SKM-1 (cell line): ENCODE data around the gene KIAA0930.

Source experiments
- DNase-seq: peaks from one replicate; lab custom pipeline; 2025; ENCODE audit not compliant: unreplicated experiment; lab: John Stamatoyannopoulos, UW

The KIAA0930 gene

DNA sequence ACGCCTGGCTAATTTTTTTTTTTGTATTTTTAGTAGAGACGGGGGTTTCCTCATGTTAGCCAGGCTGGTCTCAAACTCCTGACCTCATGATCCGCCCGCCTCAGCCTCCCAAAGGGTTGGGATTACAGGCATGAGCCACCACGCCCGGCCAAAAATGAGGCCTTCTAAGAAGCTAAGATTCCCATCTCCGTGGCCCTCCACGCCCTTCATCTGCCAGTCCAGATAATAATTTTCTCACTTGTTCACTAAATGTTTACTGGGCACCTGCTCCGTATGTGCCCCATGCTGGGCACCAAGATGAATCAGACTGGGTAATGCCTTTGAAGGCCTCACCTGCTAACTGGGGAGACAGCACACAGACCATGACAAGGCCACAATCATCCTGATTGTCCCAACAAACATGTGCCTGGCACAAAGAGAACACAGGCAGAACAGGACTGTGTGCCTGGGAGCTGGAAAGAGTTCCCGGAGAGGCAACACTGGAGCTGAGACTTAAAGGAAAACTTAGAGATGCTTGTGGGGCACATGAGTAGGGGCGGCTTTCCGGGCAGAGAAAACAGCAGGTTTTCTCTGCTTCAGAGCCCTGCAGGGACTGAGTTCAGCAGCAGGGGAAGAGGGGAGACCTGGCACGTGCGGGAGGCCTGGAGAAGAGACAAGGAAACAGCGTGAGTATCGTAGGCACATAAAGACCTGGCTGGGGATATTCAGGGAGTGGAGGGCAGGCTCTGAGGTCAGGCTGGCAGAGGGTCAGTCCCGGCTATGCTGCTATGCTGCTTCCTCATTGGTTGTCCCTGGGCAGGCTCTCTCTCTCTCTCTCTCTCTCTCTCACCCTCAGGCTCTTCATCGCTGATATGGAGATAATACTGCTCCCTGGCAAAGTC is 2.4 kb downstream of the KIAA0930 start:
- DNase-seq: no peak

DNA sequence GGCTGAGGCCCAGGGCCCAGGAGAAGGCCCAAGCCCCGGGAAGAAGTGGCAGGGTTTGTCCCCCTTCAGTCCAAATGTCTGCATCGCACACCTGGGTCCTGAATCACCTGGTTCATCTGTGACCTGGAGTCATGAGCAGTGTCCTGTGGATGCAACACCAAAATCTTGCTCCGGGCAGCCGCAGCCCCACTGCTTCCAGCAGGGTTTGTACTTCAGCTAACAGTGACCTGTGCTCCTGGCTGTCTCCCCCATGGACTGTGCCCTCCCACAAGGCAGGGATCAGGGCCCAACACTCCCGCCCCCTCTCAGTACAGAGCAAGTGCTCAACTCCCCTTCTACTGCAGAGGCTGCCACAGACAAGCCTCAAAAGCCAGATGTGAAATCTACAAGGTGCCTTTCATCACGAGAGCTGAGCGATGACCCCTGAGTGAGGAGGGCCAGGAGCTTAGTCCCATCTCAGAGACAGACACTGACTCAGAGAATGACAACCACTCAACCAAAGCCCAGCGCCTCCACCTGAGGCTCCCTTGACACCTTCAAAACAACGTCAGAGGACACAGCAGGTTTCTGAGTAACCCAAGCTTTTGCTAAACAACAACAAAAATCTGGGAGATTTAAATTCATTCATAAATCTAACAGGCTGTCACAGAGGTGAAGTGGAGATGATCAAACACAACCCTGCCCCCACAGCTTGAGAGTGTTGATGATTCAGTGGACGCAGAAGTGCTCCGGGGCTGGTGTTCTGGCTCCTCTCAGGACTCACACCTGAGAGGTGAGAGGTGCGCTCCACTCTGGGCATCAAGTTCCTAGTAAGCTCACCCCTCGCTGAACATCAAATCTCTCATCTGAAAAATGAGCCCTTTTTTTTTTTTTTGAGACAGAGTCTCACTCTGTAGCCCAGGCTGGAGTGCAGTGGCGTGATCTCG is 3.4 kb downstream of the KIAA0930 start:
- DNase-seq: no peak

- no peak for DNase-seq
Observed at GRCh38 chr22:45235851-45236342, 4.8 kb downstream of the KIAA0930 start.

- DNase-seq: peak; percentile 91
Observed at GRCh38 chr22:45235101-45235777, 5.5 kb downstream of the KIAA0930 start.

- DNase-seq: no peak
Observed at GRCh38 chr22:45233827-45234226, 6.9 kb downstream of the KIAA0930 start.

DNA sequence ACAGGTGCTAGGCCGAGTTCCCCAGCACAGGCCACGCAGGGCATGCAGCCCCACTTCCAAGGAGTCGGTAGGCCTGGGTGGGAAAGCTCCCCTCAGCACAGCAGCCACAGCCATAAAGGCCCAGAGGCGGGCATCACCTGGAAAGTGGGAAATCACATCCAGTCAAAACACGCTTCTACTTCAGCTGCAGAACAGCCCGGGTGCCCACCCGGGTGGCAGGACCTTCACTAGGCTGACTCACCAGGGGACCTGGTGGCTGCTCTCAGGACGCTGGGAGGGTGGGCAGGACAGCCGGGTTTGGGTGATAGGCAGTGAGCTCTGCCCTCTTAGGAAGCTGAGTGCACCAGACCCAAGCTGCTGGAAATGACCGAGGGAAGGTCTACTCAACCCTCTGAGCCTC is 7.3 kb downstream of the KIAA0930 start:
- no peak for DNase-seq

DNA sequence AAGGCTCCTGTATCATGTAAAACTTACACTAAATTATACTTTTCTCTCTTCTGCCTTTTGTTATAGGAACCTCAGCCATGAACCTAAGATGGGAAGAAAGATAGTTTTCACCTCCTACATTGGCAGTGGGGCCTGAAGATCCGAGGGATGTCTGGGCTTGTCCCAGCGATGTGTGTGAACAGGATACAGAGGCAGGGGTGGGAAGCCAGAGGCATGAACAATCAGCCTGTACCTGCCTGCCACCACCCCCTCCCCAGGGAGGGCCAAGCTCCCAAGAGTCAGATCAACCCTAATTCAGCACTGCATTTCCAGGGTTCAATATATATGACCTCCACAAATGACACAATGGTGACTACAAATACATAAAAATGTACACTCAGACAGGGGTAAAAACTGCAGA is 9.4 kb downstream of the KIAA0930 start:
- DNase-seq: no peak

- no peak for DNase-seq
Observed at GRCh38 chr22:45230026-45230721, 10.5 kb downstream of the KIAA0930 start.

DNA sequence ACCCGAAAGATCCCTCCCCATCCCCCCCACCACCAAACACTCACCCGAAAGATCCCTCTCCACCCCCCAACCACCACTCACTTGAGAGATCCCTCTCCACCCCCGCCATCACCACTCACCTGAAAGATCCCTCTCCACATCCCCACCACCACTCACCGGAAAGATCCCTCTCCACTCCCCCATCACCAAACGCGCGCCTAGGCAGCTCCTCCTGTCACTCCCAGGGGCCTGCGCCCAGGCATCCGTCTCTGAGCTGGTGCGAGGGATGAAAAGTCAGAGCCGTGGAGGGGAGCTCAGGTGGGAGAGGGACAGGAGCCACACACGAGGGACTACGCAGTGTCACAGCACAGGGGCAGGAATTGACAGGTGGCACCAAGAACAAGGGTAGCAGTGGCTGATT is 11.5 kb downstream of the KIAA0930 start:
- DNase-seq: no peak

- DNase-seq: peak; percentile 51
Observed at GRCh38 chr22:45228401-45228754, 12.3 kb downstream of the KIAA0930 start.

DNA sequence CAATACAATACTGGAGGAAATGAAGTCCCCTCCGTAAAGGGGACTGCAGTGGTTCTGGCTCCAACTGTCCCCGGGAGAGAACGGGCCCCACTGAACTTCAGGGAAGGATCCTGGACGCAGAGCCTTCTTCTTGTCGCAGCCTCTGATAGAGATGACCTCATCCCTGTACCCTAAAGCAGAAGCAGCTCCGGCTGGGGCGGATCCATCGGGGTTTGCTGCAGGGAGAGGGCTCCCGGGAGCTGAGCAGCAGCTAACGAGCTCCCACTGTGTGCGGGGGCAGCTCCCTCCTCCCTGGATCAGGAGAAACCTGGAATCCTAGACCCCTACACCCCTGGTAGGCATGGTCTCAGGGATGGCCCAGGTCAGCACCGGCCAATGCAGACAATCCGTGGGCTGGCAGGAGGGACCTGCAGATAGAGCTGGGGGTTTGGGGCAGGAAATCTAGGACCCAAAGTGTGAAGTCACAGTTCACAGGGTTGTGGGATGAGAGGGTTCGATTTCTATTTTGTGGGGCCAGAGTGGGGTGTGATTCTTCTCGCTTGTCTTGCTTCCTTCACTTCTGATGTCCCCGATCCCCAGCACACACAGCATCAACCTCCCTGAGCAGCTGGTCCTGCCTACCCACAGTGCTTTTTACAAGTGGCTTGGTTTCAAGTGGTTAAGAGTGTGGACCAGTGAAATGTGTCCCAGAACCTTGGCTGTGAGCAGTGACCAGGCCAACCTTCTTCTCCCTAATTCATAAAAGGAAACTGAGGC is 12.9 kb downstream of the KIAA0930 start:
- DNase-seq: no peak

DNA sequence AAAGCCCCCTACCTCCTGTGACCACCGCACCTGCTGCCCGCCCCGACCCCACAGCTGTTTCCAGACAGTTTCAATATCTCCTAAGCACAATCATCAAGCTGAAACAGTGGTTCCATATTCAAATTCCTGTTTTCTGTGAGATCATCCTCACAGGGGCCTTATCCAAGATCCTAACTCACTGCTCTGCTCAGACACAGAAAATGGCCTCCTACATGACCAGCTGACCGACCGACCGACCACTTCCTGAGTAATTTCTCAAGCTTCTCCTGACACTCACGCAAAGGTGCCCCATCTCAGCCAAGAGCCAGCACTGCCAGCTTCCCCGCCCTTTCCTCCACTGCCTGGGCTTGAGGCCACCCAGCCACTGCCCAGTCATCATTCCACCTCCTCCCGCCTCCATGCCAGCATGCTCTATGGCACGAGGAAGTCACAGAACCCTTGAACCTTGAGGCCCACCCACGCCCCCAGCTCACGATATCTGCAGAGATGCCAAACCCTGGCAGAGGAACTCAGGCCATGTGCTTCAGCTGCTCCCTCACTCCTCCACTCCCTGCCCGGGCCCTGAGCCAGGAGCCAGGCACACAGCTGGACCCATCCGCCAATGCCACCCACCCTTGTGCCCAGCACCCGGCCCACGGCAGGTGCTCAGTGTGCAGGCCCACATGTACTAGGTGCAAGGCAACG is 14.0 kb downstream of the KIAA0930 start:
- peak; percentile 63 for DNase-seq

GRCh38 chr22:45225732-45226502 is 14.8 kb downstream of the KIAA0930 start:
- peak; percentile 93 for DNase-seq

- DNase-seq: no peak
Observed at GRCh38 chr22:45224988-45225731, 15.5 kb downstream of the KIAA0930 start.

DNA sequence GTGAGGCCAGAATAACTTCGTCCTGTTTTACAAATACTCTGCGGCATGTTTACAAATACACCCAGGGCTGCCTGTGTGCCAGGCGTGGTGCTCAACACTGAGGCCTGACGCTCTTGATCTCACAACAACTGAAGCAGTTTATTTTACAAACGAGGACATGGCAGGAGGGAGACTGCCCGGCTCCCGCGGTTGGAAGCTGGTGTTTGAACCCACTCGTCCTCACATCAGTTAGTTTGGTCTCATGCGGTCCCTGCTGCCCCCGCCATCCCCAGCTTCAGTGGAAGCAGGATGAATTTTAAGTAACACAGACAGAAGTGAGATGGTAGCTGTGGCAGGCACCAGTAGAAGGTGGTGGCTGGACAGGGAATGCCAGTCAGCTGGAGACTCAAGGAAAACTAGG is 16.4 kb downstream of the KIAA0930 start:
- no peak for DNase-seq

DNA sequence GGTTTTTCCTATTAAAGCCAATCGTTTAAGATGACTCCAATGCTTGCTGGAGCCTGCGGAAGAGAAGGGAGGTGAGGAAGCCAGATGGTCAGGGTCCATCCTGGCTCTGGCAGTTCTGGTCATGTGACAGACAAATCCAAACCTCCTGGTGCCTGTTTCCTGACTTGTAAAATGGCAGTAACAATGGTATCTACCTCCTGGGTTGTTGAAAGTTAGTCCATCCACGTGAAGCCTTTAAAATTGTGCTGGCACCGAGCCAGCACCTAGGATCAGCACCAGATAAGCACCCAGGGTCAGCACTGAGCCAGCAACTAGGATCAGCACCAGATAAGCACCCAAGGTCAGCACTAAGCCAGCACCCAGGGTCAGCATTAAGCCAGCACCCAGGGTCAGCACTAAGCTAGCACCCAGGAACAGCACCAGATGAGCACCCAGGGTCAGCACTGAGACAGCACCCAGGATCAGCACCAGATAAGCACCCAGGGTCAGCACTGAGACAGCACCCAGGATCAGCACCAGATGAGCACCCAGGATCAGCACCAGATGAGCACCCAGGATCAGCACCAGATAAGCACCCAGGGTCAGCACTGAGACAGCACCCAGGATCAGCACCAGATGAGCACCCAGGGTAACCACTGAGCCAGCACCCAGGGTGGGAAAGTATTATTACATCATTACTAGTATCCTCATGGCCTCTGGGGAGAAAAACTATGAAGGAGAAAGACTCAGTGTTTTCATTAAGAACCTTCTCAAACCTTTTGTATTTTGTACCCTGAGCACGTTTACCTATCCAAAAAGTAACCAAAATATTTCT is 17.2 kb downstream of the KIAA0930 start:
- no peak for DNase-seq

DNA sequence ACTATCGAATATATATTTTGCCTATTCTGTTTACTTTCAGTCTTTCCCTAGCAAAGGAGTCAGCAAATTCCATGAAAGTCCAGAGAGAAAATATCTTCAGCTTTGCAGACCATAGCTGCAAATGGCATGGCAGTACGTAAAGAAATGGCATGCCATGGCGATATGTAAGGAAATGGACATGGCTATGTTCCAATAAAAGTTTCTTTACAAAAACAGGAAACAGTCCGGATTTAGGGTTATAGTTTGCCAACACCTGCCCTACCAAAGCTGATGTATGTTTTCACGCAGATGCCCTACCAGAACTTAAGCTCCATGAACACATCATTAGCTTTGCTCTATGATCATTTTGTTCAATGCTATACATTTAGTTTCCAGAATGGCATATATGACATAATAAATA is 19.5 kb downstream of the KIAA0930 start:
- DNase-seq: no peak
